Panc1 (cell line): Measurements from ENCODE around the gene SH2D3C. TPM values are rescaled to one million over a fixed set of nuclear protein-coding genes. Genes with fewer than 3 reads are reported as not detected.

Source experiments
- ATAC-seq: fragments of 200-7000 bp; cut with Tn5 transposase; 2 replicates; pipeline ENCODE4 v1.9.1; 2020; ENCODE audit warnings: mild to moderate bottlenecking, moderate library complexity
- BruUV-seq: library from RNA; stranded (reverse); fragments of 400-500 nt; replicated peaks from 2 replicates; lab custom pipeline; 2021; lab: Mats Ljungman, UMichigan
- CTCF ChIA-PET: fragments of 300-600 bp; sonication (Branson Sonifier 250); formaldehyde crosslinking; loops from one replicate; lab custom pipeline; 2022; ENCODE audit warnings: antibody characterized with exemption; lab: Charles Lee
- POLR2A ChIA-PET: fragments of 300-600 bp; sonication (Branson Sonifier 250); formaldehyde crosslinking; loops from one replicate; lab custom pipeline; 2022; ENCODE audit warnings: antibody characterized with exemption; lab: Charles Lee
- DNase-seq: peaks from one replicate; pipeline ENCODE4 v3.0.0-alpha.2; 2010; ENCODE audit warnings: low read depth, low spot score
- H3K27ac ChIP-seq: 2 replicates; pipeline ENCODE4 v1.5.1; 2011; ENCODE audit warnings: mild to moderate bottlenecking, low read length, inconsistent platforms
- H3K27me3 ChIP-seq: fragments of 200-500 bp; sonication (Bioruptor generic); 2 replicates; pipeline ENCODE4 v1.6.0; 2014; ENCODE audit warnings: low read length, inconsistent platforms; ENCODE audit not compliant: control insufficient read depth, insufficient read depth
- H3K36me3 ChIP-seq: fragments of 200-500 bp; sonication (Bioruptor generic); 2 replicates; pipeline ENCODE4 v1.5.1; 2014; ENCODE audit warnings: inconsistent platforms, mild to moderate bottlenecking, low read length, moderate library complexity; ENCODE audit not compliant: control insufficient read depth, insufficient read depth
- H3K4me1 ChIP-seq: 2 replicates; pipeline ENCODE4 v1.5.1; 2011; ENCODE audit warnings: inconsistent platforms, mild to moderate bottlenecking, low read length, moderate library complexity; ENCODE audit not compliant: control insufficient read depth, insufficient read depth
- H3K4me3 ChIP-seq, 2 experiments: 2 replicates each; pipeline ENCODE4 v1.5.1; 2011 to 2012; ENCODE audit warnings: low read depth in 2 of 2, low read length in 2 of 2, mild to moderate bottlenecking in 2 of 2, inconsistent platforms in 1 of 2, moderate library complexity in 1 of 2
- H3K9me3 ChIP-seq: fragments of 200-500 bp; sonication (Bioruptor generic); 2 replicates; pipeline ENCODE4 v1.5.1; 2014; ENCODE audit warnings: low read depth, mild to moderate bottlenecking, inconsistent platforms, low read length, moderate library complexity; ENCODE audit not compliant: control insufficient read depth, insufficient read depth
- CTCF ChIP-seq: fragments of 450-650 bp; IDR thresholded peaks from 2 replicates; pipeline ENCODE4 v1.5.1; 2017; ENCODE audit warnings: mild to moderate bottlenecking
- POLR2AphosphoS5 ChIP-seq: IDR thresholded peaks from 2 replicates; pipeline ENCODE4 v1.6.1; 2012; ENCODE audit warnings: mild to moderate bottlenecking, low read depth, low read length, moderate library complexity
- REST ChIP-seq, 2 experiments: IDR thresholded peaks; 2 replicates each; pipeline ENCODE4 v1.6.1; 2011 to 2012; ENCODE audit warnings: low read depth in 2 of 2, control low read depth in 1 of 2, low read length in 1 of 2, mild to moderate bottlenecking in 1 of 2, moderate library complexity in 1 of 2; ENCODE audit not compliant: insufficient read depth in 1 of 2
- SIN3A ChIP-seq: IDR thresholded peaks from 2 replicates; pipeline ENCODE4 v1.6.1; 2012; ENCODE audit warnings: low read depth, mild to moderate bottlenecking, low read length, moderate library complexity, borderline replicate concordance; ENCODE audit not compliant: insufficient read depth
- TCF7L2 ChIP-seq: IDR thresholded peaks from 2 replicates; pipeline ENCODE4 v1.6.1; 2011; ENCODE audit warnings: mild to moderate bottlenecking, low read depth, low read length, inconsistent platforms
- in situ Hi-C: cut with HindIII; loops from 2 replicates; pipeline ENCODE4 v1.10.0; 2016; ENCODE audit warnings: low sequenced_read_pairs, low pct_unique_long_range_greater_than_20kb
- intact Hi-C: fragments of 100-400 bp; cut with micrococcal nuclease; formaldehyde crosslinking; loops from one replicate; pipeline ENCODE4 v1.10.0; 2022; ENCODE audit not compliant: unreplicated experiment
- total RNA-seq: library from RNA; stranded (reverse); gene quantifications from one replicate; pipeline ENCODE4 v1.2.1, GENCODE V29; 2021; ENCODE audit not compliant: unreplicated experiment

The SH2D3C gene
- total RNA-seq, 1 experiment from 2014 or later: 0.49 TPM

DNA sequence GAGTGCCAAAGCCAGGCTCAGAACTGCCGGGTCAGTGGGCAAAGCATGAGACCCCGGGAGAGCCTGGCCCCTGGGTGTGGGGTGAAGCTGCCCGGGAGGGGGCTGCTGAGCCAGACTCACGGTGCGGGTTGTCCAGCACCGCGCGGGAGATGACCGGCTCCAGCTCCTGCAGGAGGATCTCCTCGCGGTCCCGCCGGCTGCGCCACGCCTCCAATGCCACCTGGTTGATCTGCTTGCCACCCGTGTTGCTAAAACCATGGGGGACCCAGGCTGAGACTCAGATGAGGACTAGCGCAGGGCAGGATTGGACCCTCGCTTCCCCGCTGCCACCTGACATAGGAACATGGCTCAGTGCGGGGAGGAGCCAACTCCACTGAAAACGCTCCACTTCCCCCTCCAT lies 46.0 kb downstream of the SH2D3C start:
- ChIA-PET CTCF (interaction anchor here (1.3 kb wide), 1 partner anchor 142 kb away, joined by 4 read pairs; no protein-coding TSS in a partner anchor), POLR2A (interaction anchor here (0.8 kb wide), 1 partner anchor 24 kb away, joined by 3 read pairs; no protein-coding TSS in a partner anchor)
- no TSS peak for BruUV-seq
- Histone ChIP-seq H3K4me3 (no peak overlapping the region), H3K36me3 (no peaks in the 10 kb centered on the region), H3K27ac (no peak overlapping the region), H3K27me3 (no peaks in the 10 kb centered on the region), H3K9me3 (no peaks in the 10 kb centered on the region), H3K4me1 (no peaks in the 10 kb centered on the region)
- no peak for TF ChIP-seq CTCF
- TF ChIP-seq TCF7L2: no peak
- TF ChIP-seq REST (IDR thresholded peaks at IDR 0.05; ENCODE audit: insufficient read depth in 1 of 2, low read depth in 2 of 2, low read length in 1 of 2): no peak
- TF ChIP-seq SIN3A: no peak
- TF ChIP-seq POLR2AphosphoS5: no peak
- intact Hi-C loops (loop anchor here (10.0 kb wide), 1 partner anchor 148 kb away; no protein-coding TSS in a partner anchor), in situ Hi-C loops (no loop called here)
- DNase-seq: no peak
- ATAC-seq: no peak

DNA sequence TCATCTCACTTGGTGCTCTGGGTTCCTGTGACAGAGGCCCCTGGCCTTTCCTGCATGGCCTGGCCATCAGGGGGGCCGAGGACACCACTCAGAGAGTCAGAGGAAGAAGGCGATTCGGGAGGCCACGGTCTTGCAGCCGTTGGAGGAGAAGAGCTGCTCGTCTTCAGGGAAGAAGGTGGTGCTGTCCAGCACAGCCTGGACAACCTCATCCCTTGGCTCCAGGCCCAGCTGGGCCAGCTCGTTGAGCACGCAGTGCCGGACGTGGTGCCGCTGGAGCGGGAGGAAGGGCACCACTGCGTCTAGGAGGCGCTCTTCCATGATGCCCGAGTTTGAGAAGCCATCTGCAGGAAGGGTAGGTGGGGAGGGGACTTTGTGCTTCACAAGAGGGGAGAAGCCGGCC lies 46.5 kb downstream of the SH2D3C start:
- intact Hi-C loops: loop anchor here (10.0 kb wide), 1 partner anchor 147 kb away; no protein-coding TSS in a partner anchor

More for the DNA sequence above, 46.5 kb downstream of the SH2D3C start:
- TF ChIP-seq REST (IDR thresholded peaks at IDR 0.05; ENCODE audit: insufficient read depth in 1 of 2, low read depth in 2 of 2, low read length in 1 of 2): no peak
- TF ChIP-seq POLR2AphosphoS5: no peak
- TF ChIP-seq SIN3A: no peak
- no peak for TF ChIP-seq CTCF
- TF ChIP-seq TCF7L2: no peak
- DNase-seq (no peak), ATAC-seq (no peak)
- Histone ChIP-seq H3K27ac (no peak overlapping the region), H3K9me3 (no peaks in the 10 kb centered on the region), H3K4me3 (no peak overlapping the region), H3K36me3 (no peaks in the 10 kb centered on the region), H3K27me3 (no peaks in the 10 kb centered on the region), H3K4me1 (no peaks in the 10 kb centered on the region)
- in situ Hi-C loops: no loop called here
- CTCF ChIA-PET: no interaction called here
- POLR2A ChIA-PET: no interaction called here
- no TSS peak for BruUV-seq
